MG63 (cell line): ENCODE results near the gene CD58. TPM values are rescaled to one million over a fixed set of nuclear protein-coding genes. Genes with fewer than 3 reads are reported as not detected.
"Not testable (repeated sequence)": the region's sequence is repeated elsewhere in the genome, so short reads cannot be mapped to it uniquely, and the experiment has no call there.

Source experiments
- DNase-seq: peaks from one replicate; pipeline ENCODE4 v3.0.0-alpha.2; 2020
- H3K27me3 ChIP-seq: fragments of 250-450 bp; sonication (Bioruptor Pico); 2 replicates; pipeline ENCODE4 v1.5.1; 2020; ENCODE audit warnings: mild to moderate bottlenecking, moderate library complexity
- H3K36me3 ChIP-seq: fragments of 250-450 bp; sonication (Bioruptor Pico); 2 replicates; pipeline ENCODE4 v1.5.1; 2020; ENCODE audit warnings: mild to moderate bottlenecking, moderate library complexity
- H3K4me3 ChIP-seq: fragments of 250-450 bp; sonication (Bioruptor Pico); 2 replicates; pipeline ENCODE4 v1.5.1; 2020; ENCODE audit warnings: mild to moderate bottlenecking, moderate library complexity
- H3K9me3 ChIP-seq: fragments of 250-450 bp; sonication (Bioruptor Pico); 2 replicates; pipeline ENCODE4 v1.5.1; 2020; ENCODE audit warnings: mild to moderate bottlenecking, moderate library complexity
- total RNA-seq: library from RNA; depleted of rRNA; stranded (reverse); fragments of >200 nt; shearing (Covaris generic); gene quantifications from 2 replicates; pipeline ENCODE4 v1.2.3, GENCODE V29; 2014; ENCODE audit warnings: low replicate concordance

CD58 gene
- total RNA-seq, 1 experiment from 2014 or later = 21.9 TPM

DNA sequence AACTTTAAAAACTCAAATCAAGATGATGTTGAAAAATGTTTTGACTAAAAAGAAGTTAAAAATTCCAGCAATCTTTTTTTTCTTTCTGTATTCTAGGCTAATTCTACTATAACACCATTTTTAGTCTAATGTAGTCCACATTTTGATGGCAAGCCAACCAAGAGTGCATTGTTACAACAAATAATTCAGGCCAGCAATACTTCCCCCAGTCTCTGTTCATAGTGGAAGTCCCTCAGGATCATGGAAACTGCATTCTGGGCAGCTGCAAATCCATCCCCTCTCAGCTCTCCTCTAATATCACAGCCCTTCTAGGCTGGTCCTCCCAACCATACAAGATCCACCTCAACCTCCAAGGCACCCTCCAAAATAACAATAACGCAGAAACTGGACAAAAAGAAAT is 7.8 kb upstream of the CD58 start:
- no peak for DNase-seq
- H3K27me3 ChIP-seq = no peaks in the 10 kb centered on the region
- no peaks in the 10 kb centered on the region for H3K9me3 ChIP-seq
- H3K36me3 ChIP-seq = no peaks in the 10 kb centered on the region
- H3K4me3 ChIP-seq = no peak overlapping the region

DNA sequence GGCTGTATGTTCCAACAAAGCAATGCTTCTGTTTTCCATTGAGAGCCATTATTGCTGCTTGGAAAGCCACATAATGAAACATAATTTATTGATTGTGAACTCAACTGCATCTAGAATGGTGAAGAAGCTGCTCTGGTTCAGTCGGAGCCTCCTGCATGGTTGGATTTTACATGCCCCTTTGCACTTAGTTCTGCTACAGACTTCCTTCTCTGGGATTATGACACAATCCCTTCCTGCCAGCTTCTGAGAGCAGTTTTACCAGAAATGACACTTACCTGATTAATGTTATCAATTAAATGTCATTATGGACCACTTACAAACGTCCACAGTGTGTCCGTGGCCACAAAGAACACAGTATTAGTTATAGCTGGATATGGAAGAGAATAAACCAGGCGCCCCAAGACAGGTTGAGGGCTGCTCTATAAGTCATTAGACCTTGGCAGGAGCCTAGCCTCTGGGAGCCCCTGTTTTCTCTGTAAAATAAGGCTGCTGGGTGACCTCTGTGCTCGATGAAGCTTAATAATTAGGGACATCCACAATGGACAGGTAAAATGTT is 7.0 kb upstream of the CD58 start:
- DNase-seq = no peak
- H3K4me3 ChIP-seq = no peak overlapping the region
- H3K9me3 ChIP-seq = no peaks in the 10 kb centered on the region
- H3K36me3 ChIP-seq = no peaks in the 10 kb centered on the region
- no peaks in the 10 kb centered on the region for H3K27me3 ChIP-seq

- no peaks in the 10 kb centered on the region for H3K27me3 ChIP-seq
- H3K36me3 ChIP-seq = peaks cover 3% of the 10 kb centered on the region; the same call in 1 of the 2 replicates
- no peak overlapping the region for H3K4me3 ChIP-seq
- no peaks in the 10 kb centered on the region for H3K9me3 ChIP-seq
- DNase-seq = peak; percentile 70
Measured at GRCh38 chr1:116574581-116575291, 3.9 kb upstream of the CD58 start.

DNA sequence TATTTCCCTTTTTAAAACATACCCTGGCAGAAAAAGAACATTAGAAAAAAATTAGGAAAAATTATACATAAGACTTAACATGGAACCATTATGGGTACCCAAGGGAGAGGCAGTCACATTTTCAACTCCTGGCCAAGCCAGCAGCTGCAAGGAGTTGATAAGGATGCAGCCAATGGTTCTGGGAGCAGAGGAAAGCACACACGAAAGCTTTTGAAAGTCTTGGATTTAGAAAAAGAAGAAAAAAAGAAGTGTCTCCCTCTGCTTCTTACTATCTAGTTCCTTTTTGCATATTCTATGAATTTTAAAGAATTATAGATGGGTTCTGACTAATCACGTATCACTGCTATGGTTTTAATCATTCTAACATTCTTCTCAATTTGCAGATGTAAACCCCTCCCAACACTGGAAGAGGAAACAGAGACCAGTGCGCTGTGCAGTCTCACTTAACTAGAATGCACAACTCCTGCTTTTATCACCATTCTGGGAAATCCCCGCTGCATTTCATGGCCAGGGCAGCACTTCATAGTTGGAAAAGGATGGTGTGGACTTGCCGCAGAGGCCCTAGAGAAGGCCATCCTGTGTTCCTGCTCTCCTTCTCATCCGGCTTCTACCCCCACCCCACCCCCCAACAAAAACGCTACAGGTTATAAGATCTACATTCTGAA is 2.7 kb upstream of the CD58 start:
- peaks cover 4% of the 10 kb centered on the region; the same call in 1 of the 2 replicates for H3K36me3 ChIP-seq
- H3K27me3 ChIP-seq = no peaks in the 10 kb centered on the region
- H3K9me3 ChIP-seq = no peaks in the 10 kb centered on the region
- no peak for DNase-seq
- no peak overlapping the region for H3K4me3 ChIP-seq

DNA sequence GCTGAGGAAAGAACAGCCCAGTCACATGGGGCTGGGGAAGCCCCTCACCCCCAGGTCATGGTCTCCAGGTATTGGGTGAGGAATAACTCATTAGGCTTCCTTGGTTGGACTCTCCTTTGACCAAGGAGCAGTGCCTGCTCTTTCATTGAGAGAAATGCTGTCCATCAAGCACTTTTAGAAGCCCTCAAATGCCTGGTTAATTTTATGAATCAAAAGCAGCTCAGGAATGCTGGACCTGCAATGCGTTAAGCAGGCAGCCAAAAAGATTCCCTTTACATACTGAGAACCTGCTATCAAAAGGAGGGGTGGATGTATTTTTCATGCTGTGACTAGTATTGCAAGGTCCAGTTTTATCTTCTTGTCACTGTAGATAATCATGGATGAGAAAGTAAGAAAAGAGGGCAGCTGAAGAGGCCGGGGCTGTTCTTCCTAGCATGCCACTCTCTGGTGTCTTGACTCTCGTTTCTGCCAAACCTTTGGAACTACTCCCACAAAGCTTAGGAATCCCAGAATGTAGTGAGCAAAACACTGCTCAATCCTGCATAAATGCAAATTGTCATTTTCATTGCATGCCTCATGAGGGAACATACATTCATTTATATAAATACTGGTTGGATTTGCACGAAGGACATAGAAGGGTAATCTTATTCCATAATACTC is 2.1 kb upstream of the CD58 start:
- Histone ChIP-seq H3K36me3 (peaks cover 4% of the 10 kb centered on the region; the same call in 1 of the 2 replicates), H3K4me3 (no peak overlapping the region), H3K27me3 (no peaks in the 10 kb centered on the region), H3K9me3 (no peaks in the 10 kb centered on the region)
- DNase-seq = no peak

- no peak overlapping the region for H3K4me3 ChIP-seq
- no peaks in the 10 kb centered on the region for H3K27me3 ChIP-seq
- H3K36me3 ChIP-seq = peaks cover 4% of the 10 kb centered on the region; the same call in 1 of the 2 replicates
- no peaks in the 10 kb centered on the region for H3K9me3 ChIP-seq
- no peak for DNase-seq
Measured at GRCh38 chr1:116572099-116572498, 1.3 kb upstream of the CD58 start.

DNA sequence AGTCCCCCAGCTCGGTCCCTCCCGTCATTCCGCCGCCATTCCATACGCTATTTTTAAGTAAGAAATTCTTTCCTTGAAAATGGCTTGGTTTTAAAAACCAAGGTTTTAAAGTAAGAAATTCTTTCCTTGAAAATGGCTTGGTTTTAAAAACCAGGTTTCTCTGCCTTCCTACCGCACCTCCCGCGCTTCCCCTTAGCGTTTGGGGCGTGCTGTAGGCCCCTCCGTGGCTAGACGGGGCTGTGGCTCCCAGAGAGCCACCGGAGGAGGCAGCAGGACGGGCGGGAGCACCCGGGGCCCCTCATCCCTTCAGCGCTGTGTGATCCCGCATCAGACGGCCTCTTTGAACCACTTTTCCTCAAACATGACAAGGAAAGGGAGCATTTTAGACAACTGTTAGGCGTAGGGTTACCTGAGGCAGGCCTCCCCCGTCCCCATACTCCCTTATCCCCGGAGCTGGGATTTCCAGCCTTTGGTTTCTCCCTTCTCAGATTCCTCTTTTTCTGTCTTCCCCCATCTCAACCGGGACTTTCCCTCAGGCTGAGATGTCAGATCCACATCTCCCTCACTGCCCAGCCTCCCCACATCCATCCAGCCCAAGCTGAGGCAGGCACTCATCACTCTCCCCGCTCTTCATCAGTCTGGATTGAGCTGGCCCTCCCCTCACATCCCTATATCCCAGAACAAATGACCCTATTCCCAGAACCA is 541 bp upstream of the CD58 start:
- no peaks in the 10 kb centered on the region for H3K9me3 ChIP-seq
- peaks cover 4% of the 10 kb centered on the region for H3K36me3 ChIP-seq
- no peak for DNase-seq
- H3K4me3 ChIP-seq = peak overlapping the region; percentile 83
- H3K27me3 ChIP-seq = no peaks in the 10 kb centered on the region

DNA sequence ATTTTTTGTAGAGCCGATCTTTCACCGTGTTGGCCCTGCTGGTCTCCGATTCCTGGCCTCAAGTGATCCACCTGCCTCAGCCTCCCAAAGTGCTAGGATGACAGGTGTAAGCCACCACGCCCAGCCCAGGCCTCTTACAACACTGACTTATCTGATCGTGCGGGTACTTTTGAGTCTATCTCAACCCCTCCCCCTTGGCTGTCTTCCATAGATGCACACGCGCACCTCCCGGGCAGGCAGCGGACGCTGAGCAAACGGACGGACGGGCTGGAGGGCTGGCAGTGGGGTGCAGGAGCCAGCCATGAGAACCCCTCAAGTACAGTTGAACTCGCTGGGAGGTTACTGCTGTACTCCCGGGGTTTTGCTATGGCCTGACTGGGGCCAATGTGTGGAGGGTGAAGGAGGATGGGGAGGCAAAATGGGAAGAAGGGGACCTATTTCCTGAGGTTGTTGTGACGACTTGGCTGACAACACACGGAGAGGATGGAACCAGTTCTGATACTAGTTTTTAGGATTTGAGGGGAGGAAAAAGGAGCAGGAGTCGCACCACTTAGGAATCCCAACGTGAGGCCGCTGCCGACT is 959 bp downstream of the CD58 start:
- DNase-seq = no peak
- H3K9me3 ChIP-seq = no peaks in the 10 kb centered on the region

GRCh38 chr1:116569381-116569670 is 1.5 kb downstream of the CD58 start:
- H3K27me3 ChIP-seq = no peaks in the 10 kb centered on the region
- peaks cover 10% of the 10 kb centered on the region for H3K36me3 ChIP-seq
- no peaks in the 10 kb centered on the region for H3K9me3 ChIP-seq
- no peak overlapping the region for H3K4me3 ChIP-seq
- no peak for DNase-seq

More for the DNA sequence above, 959 bp downstream of the CD58 start:
- peak overlapping the region; percentile 83 for H3K4me3 ChIP-seq
- H3K36me3 ChIP-seq = peaks cover 9% of the 10 kb centered on the region
- no peaks in the 10 kb centered on the region for H3K27me3 ChIP-seq

GRCh38 chr1:116568662-116569380 is 2.0 kb downstream of the CD58 start:
- Histone ChIP-seq H3K27me3 (no peaks in the 10 kb centered on the region), H3K9me3 (peaks cover 4% of the 10 kb centered on the region; the same call in 1 of the 2 replicates), H3K4me3 (no peak overlapping the region), H3K36me3 (peaks cover 14% of the 10 kb centered on the region)
- no peak for DNase-seq

GRCh38 chr1:116567790-116568661 is 2.8 kb downstream of the CD58 start:
- Histone ChIP-seq H3K9me3 (peaks cover 6% of the 10 kb centered on the region), H3K36me3 (peaks cover 16% of the 10 kb centered on the region), H3K27me3 (no peaks in the 10 kb centered on the region), H3K4me3 (no peak overlapping the region)
- DNase-seq = no peak

- H3K9me3 ChIP-seq = peaks cover 6% of the 10 kb centered on the region
- H3K36me3 ChIP-seq = peaks cover 20% of the 10 kb centered on the region
- no peak for DNase-seq
- H3K27me3 ChIP-seq = no peaks in the 10 kb centered on the region
- H3K4me3 ChIP-seq = no peak overlapping the region
Measured at GRCh38 chr1:116565222-116565621, 5.6 kb downstream of the CD58 start.

DNA sequence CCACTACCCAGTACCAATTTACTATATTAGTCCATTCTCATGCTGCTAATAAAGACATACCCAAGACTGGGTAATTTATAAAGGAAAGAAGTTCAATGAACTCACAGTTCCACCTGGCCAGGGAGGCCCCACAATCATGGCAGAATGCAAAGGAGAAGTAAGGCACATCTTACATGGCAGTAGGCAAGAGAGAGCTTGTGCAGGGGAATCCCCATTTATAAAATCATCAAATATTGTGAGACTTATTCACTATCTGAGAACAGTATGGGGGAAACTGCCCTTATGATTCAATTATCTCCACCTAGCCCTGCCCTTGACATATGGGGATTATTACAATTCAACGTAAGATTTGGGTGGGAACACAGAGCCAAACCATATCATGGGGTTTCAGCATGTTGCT is 6.4 kb downstream of the CD58 start:
- no peaks in the 10 kb centered on the region for H3K27me3 ChIP-seq
- H3K4me3 ChIP-seq = no peak overlapping the region
- H3K36me3 ChIP-seq = peaks cover 16% of the 10 kb centered on the region
- no peak for DNase-seq
- H3K9me3 ChIP-seq = peaks cover 6% of the 10 kb centered on the region

DNA sequence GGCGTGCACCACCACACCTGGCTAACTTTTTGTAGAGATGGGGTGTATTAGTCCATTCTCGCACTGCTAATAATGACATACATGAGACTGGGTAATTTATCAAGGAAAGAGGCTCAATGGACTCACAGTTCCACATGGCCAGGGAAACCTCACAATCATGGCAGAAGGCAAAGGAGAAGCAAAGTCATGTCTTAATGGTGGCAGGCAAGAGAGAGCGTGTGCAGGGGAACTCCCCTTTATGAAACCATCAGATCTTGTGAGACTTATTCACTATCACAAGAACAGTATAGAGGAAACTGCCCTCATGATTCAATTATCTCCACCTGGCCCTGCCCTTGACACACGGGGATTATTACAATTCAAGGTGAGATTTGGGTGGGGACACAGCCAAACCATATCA is 8.4 kb downstream of the CD58 start:
- DNase-seq, H3K4me3 ChIP-seq, H3K27me3 ChIP-seq, H3K9me3 ChIP-seq: not testable (repeated sequence)
- H3K36me3 ChIP-seq = peaks cover 16% of the 10 kb centered on the region

GRCh38 chr1:116561563-116561962 is 9.3 kb downstream of the CD58 start:
- DNase-seq = no peak
- Histone ChIP-seq H3K27me3 (no peaks in the 10 kb centered on the region), H3K9me3 (peaks cover 6% of the 10 kb centered on the region), H3K4me3 (no peak overlapping the region), H3K36me3 (peaks cover 16% of the 10 kb centered on the region)
